NCI-H128 (cell line): ENCODE measurements around the gene PHACTR1.
A peak's percentile ranks its signal among the peaks of the same experiment; 100 is the strongest.
"Not testable (repeated sequence)": the region's sequence is repeated elsewhere in the genome, so short reads cannot be mapped to it uniquely, and the experiment has no call there.

Experiments
- DNase-seq: peaks from one replicate; lab custom pipeline; 2025; ENCODE audit not compliant: unreplicated experiment; lab: John Stamatoyannopoulos, UW

PHACTR1 gene

DNA sequence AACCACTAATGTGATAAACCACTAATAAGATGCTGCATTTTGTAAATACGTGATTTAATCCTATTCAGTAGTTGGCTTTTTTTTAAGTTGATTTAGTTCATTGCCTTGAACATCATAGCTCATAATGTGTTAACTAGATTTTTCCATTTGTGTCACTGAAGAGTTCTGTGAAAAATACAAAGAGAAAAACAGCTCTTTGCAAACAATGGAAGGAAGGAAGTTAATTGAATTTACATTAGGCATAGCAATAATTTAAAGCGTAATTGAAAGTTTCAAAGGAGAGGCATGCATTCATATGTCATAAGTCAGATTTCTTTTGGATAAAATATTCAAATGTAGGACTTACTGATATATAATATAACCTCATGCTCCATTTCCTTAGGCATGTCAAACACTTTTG lies 509.5 kb downstream of the PHACTR1 start:
- DNase-seq = no peak

- no peak for DNase-seq
Measured at GRCh38 chr6:13228264-13229204, 512.0 kb downstream of the PHACTR1 start.

DNA sequence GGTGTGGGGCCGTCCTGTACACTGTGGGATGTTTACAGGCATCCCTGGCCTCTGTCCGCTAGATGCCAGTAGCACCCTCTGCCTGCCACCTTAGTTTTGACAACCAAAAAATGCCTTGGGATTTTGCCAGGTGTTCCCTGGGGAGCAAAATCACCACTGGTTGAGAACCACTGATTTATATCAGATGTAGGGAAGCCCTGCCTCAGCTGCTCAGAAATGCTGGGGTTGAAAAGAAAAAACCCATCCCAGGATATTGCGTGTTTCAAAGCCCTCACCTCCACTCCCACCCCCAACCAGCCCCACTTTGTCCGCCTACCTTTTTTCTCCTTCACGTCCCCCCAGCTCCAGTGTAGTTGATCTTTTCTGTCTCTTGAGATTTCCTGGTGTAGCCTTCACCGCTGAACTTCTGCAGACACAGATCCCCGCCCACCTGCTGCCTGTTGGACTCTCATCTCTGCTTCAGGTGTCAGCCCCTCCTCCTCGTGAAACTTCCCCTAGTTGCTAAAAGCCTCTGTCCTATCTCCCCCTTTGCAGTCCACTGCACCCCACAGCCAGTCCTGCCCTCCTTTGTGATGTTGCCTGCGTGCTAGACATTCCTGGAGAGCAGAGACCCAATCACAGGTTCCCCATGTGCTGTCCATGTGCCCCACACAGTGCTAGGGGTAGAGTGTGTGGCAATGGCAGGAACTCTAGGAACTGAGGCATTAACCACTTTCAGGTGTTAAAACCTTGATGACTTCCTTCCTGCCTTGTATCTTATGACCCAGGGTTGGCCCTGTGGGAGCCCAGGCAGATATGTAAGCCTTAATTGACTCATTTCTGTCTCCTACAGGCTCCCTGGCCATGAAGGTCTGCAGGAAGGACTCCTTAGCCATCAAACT lies 512.9 kb downstream of the PHACTR1 start:
- DNase-seq = no peak

DNA sequence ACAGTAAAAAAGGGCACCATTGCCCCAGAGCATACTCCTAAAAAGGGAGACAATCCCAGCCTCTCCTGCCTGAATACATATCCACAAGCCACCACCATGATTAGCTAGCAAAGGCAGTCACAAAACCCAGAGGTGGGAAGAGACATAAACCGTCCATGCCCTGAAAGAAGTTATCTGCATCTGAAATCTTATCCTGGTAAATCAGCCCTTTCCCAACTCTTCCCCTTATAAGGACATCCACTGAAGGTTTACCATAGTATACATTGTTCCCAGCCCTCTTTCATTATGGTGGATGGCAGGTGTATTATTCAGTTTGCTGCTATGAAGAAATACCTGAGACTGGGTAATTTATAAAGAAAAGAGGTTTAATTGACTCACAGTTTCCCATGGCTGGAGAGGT lies 516.5 kb downstream of the PHACTR1 start:
- no peak for DNase-seq

DNA sequence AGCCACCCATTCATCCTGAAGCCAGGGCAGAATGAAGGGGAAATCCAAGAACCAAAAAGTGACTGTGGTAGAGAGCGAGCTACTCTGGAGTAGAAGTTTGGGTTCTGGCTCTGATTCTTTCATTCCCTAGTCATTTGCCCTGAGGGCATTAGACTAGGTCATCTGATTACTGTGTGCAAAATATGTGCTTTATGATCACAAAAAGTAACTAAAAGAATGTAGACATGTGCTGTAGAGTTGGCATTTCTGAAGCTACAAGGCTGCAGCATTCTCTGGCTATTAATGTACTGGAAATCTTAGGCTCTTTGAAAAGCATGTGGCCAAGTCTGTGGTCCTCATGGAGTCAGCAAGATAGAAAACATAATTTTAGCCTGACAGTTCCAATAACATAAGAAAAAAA lies 517.6 kb downstream of the PHACTR1 start:
- DNase-seq = no peak

- DNase-seq = no peak
Measured at GRCh38 chr6:13235339-13235738, 518.8 kb downstream of the PHACTR1 start.

GRCh38 chr6:13237318-13237717 lies 520.8 kb downstream of the PHACTR1 start:
- DNase-seq = no peak

DNA sequence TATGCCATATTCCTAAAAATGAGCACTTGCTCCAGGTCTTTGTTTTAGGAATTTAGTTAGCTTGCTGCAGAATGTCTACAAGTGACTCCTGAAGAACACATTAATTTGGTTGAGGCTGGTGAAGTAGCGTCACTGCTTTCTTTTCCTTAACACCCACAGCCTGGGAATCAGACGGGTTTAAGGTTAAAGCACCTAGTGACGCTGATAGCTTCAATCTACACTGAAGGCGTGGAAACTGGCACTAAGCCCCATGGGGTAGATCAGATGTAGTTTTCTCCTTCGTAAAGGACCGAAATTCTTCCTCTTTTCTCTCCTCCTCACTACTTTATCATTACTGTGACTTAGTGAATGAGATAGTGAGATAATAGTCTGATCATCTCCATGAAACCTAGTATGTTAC lies 521.5 kb downstream of the PHACTR1 start:
- no peak for DNase-seq

DNA sequence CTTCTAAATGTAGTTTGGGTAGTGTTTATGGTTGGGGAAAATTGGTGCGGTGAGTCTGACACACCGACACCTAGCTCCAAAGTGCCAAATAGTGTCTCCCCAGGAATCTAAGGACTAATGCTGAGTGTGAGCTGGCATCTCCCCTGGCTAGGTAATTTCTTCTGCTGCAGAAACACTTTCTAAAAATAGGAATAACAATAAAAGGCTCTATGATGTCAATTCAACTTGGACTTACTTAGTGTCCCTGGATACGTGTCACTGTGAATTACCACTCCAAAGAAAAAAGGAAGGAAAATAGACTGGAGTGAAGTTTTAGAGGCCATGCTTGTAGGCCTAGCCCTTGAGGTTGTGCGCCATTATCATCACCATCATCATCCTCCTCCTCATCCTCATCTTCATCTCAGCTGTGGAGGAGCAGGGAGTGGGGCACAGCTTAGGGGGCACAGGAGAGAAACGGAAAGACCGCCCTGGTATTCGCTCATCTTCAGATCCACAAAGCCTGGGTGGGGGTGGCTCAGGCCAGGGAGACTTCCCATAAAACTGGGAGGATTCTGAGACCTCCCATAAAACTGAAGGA lies 522.2 kb downstream of the PHACTR1 start:
- DNase-seq = no peak

DNA sequence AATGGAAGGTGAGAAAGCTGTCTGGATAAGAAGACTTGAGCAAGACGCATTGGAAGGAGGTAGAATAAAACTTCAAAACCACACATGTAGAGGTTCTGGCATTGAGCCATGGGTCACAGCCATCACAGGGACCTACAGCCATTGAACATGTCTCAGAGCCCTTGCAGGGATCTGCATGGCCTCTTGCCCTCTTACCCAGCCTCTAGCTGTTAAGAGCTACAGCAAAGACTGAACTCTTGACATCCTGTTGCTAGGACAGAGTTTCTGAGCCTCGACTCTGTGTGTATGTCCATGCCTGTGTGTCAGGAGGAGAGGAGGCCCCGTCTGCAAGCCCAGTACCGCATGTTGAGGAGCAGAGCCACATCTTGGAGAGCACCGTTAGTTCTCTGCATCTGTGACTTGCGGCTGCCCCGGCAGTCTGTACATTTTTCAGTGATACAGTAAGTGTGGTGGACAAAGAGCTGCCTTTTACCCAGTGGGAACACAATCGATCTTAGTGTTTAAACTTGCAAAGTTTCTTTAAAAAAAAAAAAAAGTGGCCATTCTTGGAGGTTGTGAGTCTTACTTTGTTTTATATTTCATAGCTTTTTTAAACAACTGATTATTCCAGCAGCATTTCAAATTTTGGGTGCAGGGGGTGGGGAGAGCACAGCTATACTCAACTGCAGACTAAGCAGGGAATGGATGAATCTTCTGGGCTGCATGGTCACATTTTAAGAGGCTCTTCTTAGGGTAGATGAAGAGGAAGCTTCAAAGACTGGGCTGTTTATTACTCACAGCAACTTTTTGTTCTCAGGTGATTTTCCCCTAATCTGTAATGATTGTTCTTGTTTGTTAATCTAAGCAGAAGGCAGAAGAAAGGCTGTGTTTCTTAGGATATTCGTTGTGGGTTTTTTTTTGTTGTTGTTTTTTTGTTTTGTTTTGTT lies 523.2 kb downstream of the PHACTR1 start:
- no peak for DNase-seq

- DNase-seq = no peak
Measured at GRCh38 chr6:13241364-13241763, 524.8 kb downstream of the PHACTR1 start.

DNA sequence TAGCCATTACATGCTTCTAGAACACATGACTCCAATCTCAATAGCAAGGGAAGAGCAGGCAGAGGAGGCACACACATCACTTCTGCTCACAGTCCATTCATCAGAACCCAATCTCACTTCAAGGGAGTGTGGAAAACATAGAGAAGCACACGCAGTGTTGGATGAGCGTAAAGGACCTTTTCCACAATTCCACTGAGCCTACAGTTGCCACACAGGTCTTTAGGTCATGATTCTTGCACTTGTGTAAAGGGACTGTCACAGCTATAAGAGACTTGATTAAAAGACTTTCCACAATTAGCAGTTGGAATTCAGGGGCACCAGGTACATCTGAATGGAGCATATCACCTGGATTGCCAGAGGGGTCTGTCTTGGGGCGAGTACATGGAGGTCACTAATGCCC lies 525.6 kb downstream of the PHACTR1 start:
- DNase-seq = no peak

- DNase-seq = no peak
Measured at GRCh38 chr6:13242590-13242989, 526.0 kb downstream of the PHACTR1 start.

GRCh38 chr6:13243033-13243432 lies 526.5 kb downstream of the PHACTR1 start:
- DNase-seq = no peak

- not testable (repeated sequence) for DNase-seq
Measured at GRCh38 chr6:13243745-13244144, 527.2 kb downstream of the PHACTR1 start.

DNA sequence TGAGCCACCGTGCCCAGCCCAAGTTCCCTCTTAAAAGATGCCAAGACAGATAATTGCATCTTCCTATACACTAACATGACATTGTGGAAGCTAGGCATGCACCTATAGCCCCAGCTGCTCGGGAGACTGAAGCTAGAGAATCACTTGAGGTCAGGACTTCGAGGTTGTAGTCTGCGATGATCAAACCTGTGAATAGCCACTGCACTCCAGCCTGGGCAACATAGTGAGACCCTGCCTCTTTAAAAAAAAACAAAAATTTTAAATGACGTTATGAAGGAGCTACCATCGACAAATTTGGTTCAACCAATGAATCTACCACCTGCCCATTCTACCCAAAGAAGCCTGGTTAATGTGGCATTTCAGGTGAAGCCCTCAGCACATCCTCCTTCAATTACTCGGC lies 531.1 kb downstream of the PHACTR1 start:
- no peak for DNase-seq

- DNase-seq = peak; percentile 68
Measured at GRCh38 chr6:13248053-13248452, 531.5 kb downstream of the PHACTR1 start.

GRCh38 chr6:13248584-13248985 lies 532.0 kb downstream of the PHACTR1 start:
- DNase-seq = no peak

DNA sequence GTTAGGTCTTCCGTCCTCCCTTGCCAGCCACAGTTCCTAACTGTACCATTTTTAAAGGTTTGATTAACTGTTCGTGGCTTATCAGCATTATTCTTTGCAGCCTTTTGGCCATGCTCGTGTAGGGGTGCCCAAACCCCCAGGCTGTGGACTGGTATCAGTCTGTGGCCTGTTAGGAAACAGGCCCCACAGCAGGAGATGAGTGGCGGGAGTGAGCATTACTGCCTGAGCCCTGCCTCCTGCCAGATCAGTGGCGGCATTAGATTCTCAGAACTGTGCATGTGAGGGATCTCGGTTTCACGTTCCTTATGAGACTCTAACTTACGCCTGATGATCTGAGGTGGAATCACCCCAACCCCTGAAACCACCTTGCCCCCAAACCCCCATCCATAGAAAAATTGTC lies 532.4 kb downstream of the PHACTR1 start:
- DNase-seq = no peak

DNA sequence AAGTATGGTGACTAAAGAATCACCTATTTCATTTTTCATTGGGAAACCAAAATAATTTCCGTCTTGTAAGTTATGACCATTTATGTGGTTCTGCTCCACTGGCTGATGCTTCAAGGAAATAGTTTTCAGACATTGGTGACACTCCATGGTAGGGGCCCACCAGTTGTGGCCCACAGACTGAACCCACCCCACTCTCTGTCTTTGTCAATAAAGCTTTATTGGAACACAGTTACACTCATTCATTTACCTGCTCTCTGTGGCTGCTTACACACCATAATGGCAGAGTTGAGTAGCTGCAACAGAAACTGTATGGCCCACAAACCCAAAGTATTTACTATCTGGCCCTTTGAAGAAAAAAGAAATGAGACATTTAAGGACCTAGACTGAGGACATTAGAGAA lies 533.2 kb downstream of the PHACTR1 start:
- no peak for DNase-seq

GRCh38 chr6:13250703-13251102 lies 534.1 kb downstream of the PHACTR1 start:
- no peak for DNase-seq
